ENCODE measurements around the gene CDC42BPA.

- TF ChIP-seq EZH2phosphoT487 (IDR thresholded peaks at IDR 0.05; ENCODE audit: insufficient read depth, low read depth) (no peak), EZH2 (IDR thresholded peaks at IDR 0.05; ENCODE audit: insufficient read depth, poor library complexity, severe bottlenecking) (no peak)
These were observed 17.6 kb downstream of the CDC42BPA start for GRCh38 chr1:227300682-227301081.

Measured in GM23248 (cell line).